PC-3 (cell line): ENCODE data around the gene ERI3.

Source experiments
- CTCF ChIP-seq: fragments of 300-600 bp; sonication (generic); conservative IDR thresholded peaks from 2 replicates; pipeline ENCODE4 v1.5.1; 2017; ENCODE audit warnings: antibody characterized with exemption, low read depth, mild to moderate bottlenecking, low read length
- EZH2 ChIP-seq: fragments of 300-600 bp; sonication (generic); IDR thresholded peaks from one replicate; pipeline ENCODE4 v1.6.1; 2017; ENCODE audit warnings: antibody characterized with exemption, mild to moderate bottlenecking, low read length; ENCODE audit not compliant: unreplicated experiment
- EZH2phosphoT487 ChIP-seq: fragments of 300-600 bp; sonication (generic); IDR thresholded peaks from 2 replicates; pipeline ENCODE4 v1.6.1; 2018; ENCODE audit warnings: mild to moderate bottlenecking, antibody characterized with exemption, low read length, borderline replicate concordance

- TF ChIP-seq CTCF = no peak
- TF ChIP-seq EZH2 = no peak
- TF ChIP-seq EZH2phosphoT487 = no peak
Observed at GRCh38 chr1:44264451-44264771, 90.6 kb downstream of the ERI3 start.
